Thymus (tissue), 11 donors: ENCODE data around the gene RAB43. TPM values are rescaled to one million over a fixed set of nuclear protein-coding genes. Genes with fewer than 3 reads are reported as not detected.
A peak's percentile ranks its signal among the peaks of the same experiment; 100 is the strongest.
"Not testable (repeated sequence)": the region's sequence is repeated elsewhere in the genome, so short reads cannot be mapped to it uniquely, and the experiment has no call there.

Source experiments
- DNase-seq, 9 donors: peaks; one replicate each; pipeline ENCODE4 v3.0.0-alpha.2; 2013; ENCODE audit warnings: low spot score in 9 of 9, low read depth in 6 of 9, missing footprints in 1 of 9
- H3K27ac ChIP-seq, 2 donors: one replicate each; pipeline ENCODE4 v1.5.1; 2013; ENCODE audit warnings: control low read depth in 1 of 2, low read depth in 1 of 2, low read length in 1 of 2, mild to moderate bottlenecking in 1 of 2, moderate library complexity in 1 of 2
- H3K27me3 ChIP-seq, 2 donors: one replicate each; pipeline ENCODE4 v1.5.1; 2013; ENCODE audit warnings: low read length in 1 of 2; ENCODE audit not compliant: control insufficient read depth in 2 of 2, insufficient read depth in 1 of 2
- H3K36me3 ChIP-seq, 2 donors: one replicate each; pipeline ENCODE4 v1.5.1; 2013; ENCODE audit warnings: low read length in 1 of 2, mild to moderate bottlenecking in 1 of 2, moderate library complexity in 1 of 2; ENCODE audit not compliant: control insufficient read depth in 2 of 2, insufficient read depth in 2 of 2
- H3K4me1 ChIP-seq, 2 donors: one replicate each; pipeline ENCODE4 v1.5.1; 2013; ENCODE audit warnings: low read length in 2 of 2; ENCODE audit not compliant: control insufficient read depth in 2 of 2, insufficient read depth in 2 of 2
- H3K4me3 ChIP-seq, 2 donors: one replicate each; pipeline ENCODE4 v1.5.1; 2013; ENCODE audit warnings: low read length in 2 of 2, control low read depth in 1 of 2, mild to moderate bottlenecking in 1 of 2
- H3K9me3 ChIP-seq, 2 donors: one replicate each; pipeline ENCODE4 v1.5.1; 2013; ENCODE audit warnings: low read length in 1 of 2, mild to moderate bottlenecking in 1 of 2; ENCODE audit not compliant: control insufficient read depth in 2 of 2, insufficient read depth in 1 of 2
- WGBS: extraction: QIAGEN DNeasy Blood & Tissue Kit; methylation state at CpG from one replicate; pipeline ENCODE4 v1.1.7; 2013; 5-methylcytosine and 5-hydroxymethylcytosine counted together
- polyA plus RNA-seq: library from polyadenylated mRNA; stranded (reverse); fragments of 200-250 nt; gene quantifications from one replicate; pipeline ENCODE4 v1.2.3, GENCODE V29; 2013
- total RNA-seq: library from RNA; stranded (reverse); fragments of 120-200 nt; gene quantifications from one replicate; pipeline ENCODE4 v1.2.4, GENCODE V29; 2013
- donor health status: healthy.

Gene RAB43
- total and polyA plus RNA-seq, 2 donors, result 12.8 to 21.2 TPM

- DNase-seq, result peak; percentile 86 to 98 (median 93)
- H3K27me3 ChIP-seq, result no peaks in the 10 kb centered on the region
- H3K27ac ChIP-seq, result peak within 1 kb of the TSS; percentile 95 to 98
- H3K36me3 ChIP-seq, result peaks cover 18 to 38% of the 10 kb centered on the region in 2 donors
- no peaks in the 10 kb centered on the region for H3K9me3 ChIP-seq
- under 1% methylated on average over 67 of the region's 67 CpGs for WGBS
- H3K4me3 ChIP-seq, result peak within 1 kb of the TSS; percentile 87 to 95
- peaks cover 13 to 17% of the 10 kb centered on the region in 2 donors for H3K4me1 ChIP-seq
Measured at GRCh38 chr3:129160891-129161859, 39.6 kb upstream of the RAB43 start, which contains the start of gene ISY1. Gene ISY1 (minus strand): TSS chr3:129161063. CDS start chr3:129160975, 88 bp downstream.

GRCh38 chr3:129144786-129145185 lies 23.2 kb upstream of the RAB43 start:
- DNase-seq, result no peak
- Histone ChIP-seq H3K36me3 (peaks cover 37 to 64% of the 10 kb centered on the region in 2 donors), H3K27me3 (no peaks in the 10 kb centered on the region), H3K4me1 (no peaks in the 10 kb centered on the region), H3K27ac (no peak overlapping the region), H3K4me3 (no peak overlapping the region), H3K9me3 (no peaks in the 10 kb centered on the region)

DNA sequence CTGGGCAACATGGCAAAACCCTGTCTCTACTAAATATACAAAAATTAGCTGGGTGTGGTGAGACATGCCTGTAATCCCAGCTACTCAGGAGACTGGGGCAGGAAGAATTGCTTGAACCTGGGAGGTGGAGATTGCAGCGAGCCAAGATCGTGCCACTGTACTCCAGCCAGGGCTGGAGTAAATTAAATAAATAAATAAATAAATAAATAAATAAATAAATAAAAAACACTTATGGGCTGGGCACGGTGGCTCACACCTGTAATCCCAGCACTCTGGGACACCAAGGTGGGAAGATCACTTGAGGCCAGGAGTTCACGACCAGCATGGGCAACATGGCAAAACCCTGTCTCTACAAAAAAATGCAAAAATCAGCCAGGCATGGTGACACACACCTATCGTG lies 19.4 kb upstream of the RAB43 start:
- not testable (repeated sequence) for H3K27me3 ChIP-seq, H3K27ac ChIP-seq, DNase-seq, H3K4me1 ChIP-seq, H3K4me3 ChIP-seq, H3K9me3 ChIP-seq
- H3K36me3 ChIP-seq, result peaks cover 45 to 65% of the 10 kb centered on the region in 2 donors
- WGBS, result 98% methylated on average over 5 of the region's 5 CpGs

- Histone ChIP-seq H3K4me3 (no peak overlapping the region), H3K27me3 (no peaks in the 10 kb centered on the region), H3K9me3 (no peaks in the 10 kb centered on the region), H3K27ac (no peak overlapping the region), H3K36me3 (peaks cover 42 to 62% of the 10 kb centered on the region in 2 donors), H3K4me1 (no peaks in the 10 kb centered on the region)
- WGBS, result 88% methylated on average over 1 of the region's 1 CpG
- DNase-seq, result no peak
Measured at GRCh38 chr3:129139911-129140310, 18.3 kb upstream of the RAB43 start.

GRCh38 chr3:129136275-129136674 lies 14.7 kb upstream of the RAB43 start:
- 99% methylated on average over 10 of the region's 10 CpGs for WGBS
- not testable (repeated sequence) for DNase-seq, H3K4me1 ChIP-seq, H3K4me3 ChIP-seq, H3K27me3 ChIP-seq, H3K9me3 ChIP-seq, H3K27ac ChIP-seq
- peaks cover 65 to 76% of the 10 kb centered on the region in 2 donors for H3K36me3 ChIP-seq

DNA sequence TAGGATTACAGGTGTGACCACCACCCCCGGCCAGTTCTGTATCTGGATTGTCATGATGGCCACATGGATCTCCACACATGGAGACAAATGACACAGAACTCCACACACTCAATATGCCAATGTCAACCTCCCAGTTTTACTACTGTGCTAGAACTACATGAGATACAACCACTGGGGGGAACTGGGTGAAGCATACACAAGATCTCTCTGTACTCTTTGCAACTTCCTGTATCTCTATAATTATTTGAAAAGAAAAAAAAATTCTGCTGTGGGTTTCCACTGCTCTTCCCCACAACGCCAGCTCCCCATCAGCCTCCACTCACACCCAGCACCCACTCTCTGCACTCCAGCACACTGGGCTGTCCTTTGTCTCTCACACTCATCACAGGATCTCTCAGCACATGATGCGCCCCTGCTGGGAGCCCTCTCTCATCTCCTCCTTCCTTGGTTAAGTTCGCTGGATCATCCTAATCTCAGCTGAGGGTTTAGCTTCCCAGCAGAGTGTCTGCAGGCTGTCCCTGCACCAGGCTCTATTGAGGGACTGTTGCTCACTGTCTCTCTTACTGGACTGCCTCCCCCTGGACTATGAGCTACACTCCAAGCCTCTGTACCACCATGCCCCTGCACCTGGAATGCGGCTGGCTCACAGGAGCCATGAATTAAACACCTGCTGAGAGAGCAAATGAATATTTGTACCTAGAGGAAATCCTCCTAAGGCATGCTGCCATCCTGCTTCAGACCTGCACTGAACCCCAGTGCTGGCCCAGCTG lies 10.7 kb upstream of the RAB43 start:
- no peak overlapping the region for H3K4me3 ChIP-seq
- DNase-seq, result no peak

GRCh38 chr3:129131465-129132088 lies 10.0 kb upstream of the RAB43 start:
- no peak for DNase-seq
- H3K36me3 ChIP-seq, result peaks cover 84 to 85% of the 10 kb centered on the region in 2 donors
- H3K27me3 ChIP-seq, result no peaks in the 10 kb centered on the region
- 96% methylated on average over 2 of the region's 2 CpGs for WGBS
- no peak overlapping the region for H3K4me3 ChIP-seq
- no peaks in the 10 kb centered on the region for H3K4me1 ChIP-seq
- no peak overlapping the region for H3K27ac ChIP-seq
- no peaks in the 10 kb centered on the region for H3K9me3 ChIP-seq

More for the DNA sequence above, 10.7 kb upstream of the RAB43 start:
- 96% methylated on average over 5 of the region's 5 CpGs for WGBS
- Histone ChIP-seq H3K36me3 (peaks cover 79 to 88% of the 10 kb centered on the region in 2 donors), H3K27me3 (no peaks in the 10 kb centered on the region), H3K4me1 (no peaks in the 10 kb centered on the region), H3K27ac (no peak overlapping the region), H3K9me3 (no peaks in the 10 kb centered on the region)

GRCh38 chr3:129130291-129130813 lies 8.7 kb upstream of the RAB43 start:
- no peak for DNase-seq
- no peak overlapping the region for H3K4me3 ChIP-seq
- no peaks in the 10 kb centered on the region for H3K9me3 ChIP-seq
- H3K27ac ChIP-seq, result no peak overlapping the region
- peaks cover 78 to 89% of the 10 kb centered on the region in 2 donors for H3K36me3 ChIP-seq
- H3K27me3 ChIP-seq, result no peaks in the 10 kb centered on the region
- 99% methylated on average over 13 of the region's 13 CpGs for WGBS
- H3K4me1 ChIP-seq, result no peaks in the 10 kb centered on the region
